A549 (cell line): Measurements from ENCODE around the gene FAM107A. TPM values are rescaled to one million over a fixed set of nuclear protein-coding genes. Genes with fewer than 3 reads are reported as not detected.

ENCODE experiments used
- ATAC-seq, 2 experiments: fragments of 200-7000 bp in 1 of 2; fragments of >200 bp in 1 of 2; cut with Nextera tagmentation in 1 of 2; cut with Tn5 transposase in 1 of 2; 3 replicates each; pipeline versions ENCODE4 v1.8.0 to v1.9.1; 2018 to 2020; ENCODE audit warnings: mild to moderate bottlenecking in 1 of 2, moderate library complexity in 1 of 2
- CTCF ChIA-PET: fragments of 300-600 bp; sonication (Branson Sonifier 250); formaldehyde crosslinking; extraction: SDS; loops from one replicate; lab custom pipeline; 2021; ENCODE audit warnings: antibody characterized with exemption, inconsistent platforms; lab: Yijun Ruan, JAX
- POLR2A ChIA-PET: fragments of 350-600 bp; formaldehyde crosslinking; extraction: SDS; loops from one replicate; lab custom pipeline; 2021; ENCODE audit warnings: antibody characterized with exemption, inconsistent platforms; lab: Yijun Ruan, JAX
- DNase-seq, 2 experiments: peaks; one replicate each; pipeline versions ENCODE4 v3.0.0 to v3.0.0-alpha.2; 2011 to 2016; ENCODE audit warnings: low read depth in 1 of 2, low spot score in 1 of 2
- FAIRE-seq: peaks from 2 replicates; lab custom pipeline; 2011; peaks lifted over from hg19 to GRCh38; lab: Jason Lieb, UNC
- H3K27ac ChIP-seq, 2 experiments: fragments of >200 bp; sonication (Bioruptor Twin); formaldehyde crosslinking; 3 replicates each; pipeline ENCODE4 v1.5.1; 2016 to 2017
- H3K4me1 ChIP-seq: fragments of >200 bp; sonication (Bioruptor Twin); formaldehyde crosslinking; 3 replicates; pipeline ENCODE4 v1.6.1; 2016
- H3K4me2 ChIP-seq: fragments of >200 bp; sonication (Bioruptor Twin); formaldehyde crosslinking; 3 replicates; pipeline ENCODE4 v1.6.1; 2016
- H3K4me3 ChIP-seq: fragments of >200 bp; sonication (Bioruptor Twin); formaldehyde crosslinking; 3 replicates; pipeline ENCODE4 v1.5.1; 2016
- H3K9me3 ChIP-seq: fragments of >200 bp; sonication (Bioruptor Twin); formaldehyde crosslinking; 3 replicates; pipeline ENCODE4 v1.6.1; 2016
- CBX8 ChIP-seq: fragments of 200-600 bp; sonication (generic); IDR thresholded peaks from 2 replicates; pipeline ENCODE4 v1.6.1; 2016
- EHMT2 ChIP-seq: fragments of 200-600 bp; sonication (generic); IDR thresholded peaks from 2 replicates; pipeline ENCODE4 v1.6.1; 2016; ENCODE audit warnings: antibody characterized with exemption, low read depth, mild to moderate bottlenecking, moderate library complexity
- EP300 ChIP-seq, 2 experiments: fragments of >200 bp; sonication (Bioruptor Twin); formaldehyde crosslinking; IDR thresholded peaks; 2 replicates in 1 of 2; 3 replicates in 1 of 2; pipeline ENCODE4 v1.6.1; 2016 to 2017
- FOSL2 ChIP-seq, 2 experiments: fragments of 450-650 bp in 1 of 2; fragments of >200 bp in 1 of 2; sonication (Bioruptor Twin) in 1 of 2; formaldehyde crosslinking; IDR thresholded peaks; 2 replicates each; pipeline versions ENCODE4 v1.5.0 to v1.6.1; 2016 to 2020; ENCODE audit warnings: mild to moderate bottlenecking in 1 of 2, moderate library complexity in 1 of 2
- FOXS1 ChIP-seq: fragments of 250-450 bp; sonication (Bioruptor Pico); IDR thresholded peaks from 2 replicates; pipeline ENCODE4 v1.5.0; 2020; ENCODE audit warnings: mild to moderate bottlenecking, moderate library complexity
- GATA3 ChIP-seq: IDR thresholded peaks from 2 replicates; pipeline ENCODE4 v1.6.1; 2012; ENCODE audit warnings: borderline replicate concordance
- HDAC2 ChIP-seq: fragments of 200-600 bp; sonication (generic); IDR thresholded peaks from 2 replicates; pipeline ENCODE4 v1.6.1; 2016
- HOXA7 ChIP-seq: fragments of 250-450 bp; sonication (Bioruptor Pico); IDR thresholded peaks from 2 replicates; pipeline ENCODE4 v1.5.0; 2020; ENCODE audit warnings: mild to moderate bottlenecking, moderate library complexity
- HOXB13 ChIP-seq: fragments of 250-450 bp; sonication (Bioruptor Pico); IDR thresholded peaks from 2 replicates; pipeline ENCODE4 v1.5.0; 2020; ENCODE audit warnings: low read depth, mild to moderate bottlenecking, moderate library complexity
- JUN ChIP-seq, 2 experiments: fragments of >200 bp; sonication (Bioruptor Twin); formaldehyde crosslinking; IDR thresholded peaks; 2 replicates in 1 of 2; 3 replicates in 1 of 2; pipeline ENCODE4 v1.6.1; 2016 to 2017
- KDM1A ChIP-seq: fragments of 200-600 bp; sonication (generic); IDR thresholded peaks from 2 replicates; pipeline ENCODE4 v1.6.1; 2016; ENCODE audit warnings: low read depth, mild to moderate bottlenecking
- KDM5A ChIP-seq: fragments of 200-600 bp; sonication (generic); IDR thresholded peaks from 2 replicates; pipeline ENCODE4 v1.6.1; 2016; ENCODE audit warnings: antibody characterized with exemption, mild to moderate bottlenecking
- MAFK ChIP-seq: fragments of 450-650 bp; IDR thresholded peaks from 2 replicates; pipeline ENCODE4 v1.6.1; 2014; ENCODE audit not compliant: partially characterized antibody
- MYC ChIP-seq: IDR thresholded peaks from 2 replicates; pipeline ENCODE4 v1.6.1; 2012; ENCODE audit warnings: mild to moderate bottlenecking, inconsistent platforms, low read length, improper control_type of control experiment, borderline replicate concordance
- NR3C1 ChIP-seq: fragments of >200 bp; sonication (Bioruptor Twin); formaldehyde crosslinking; IDR thresholded peaks from 3 replicates; pipeline ENCODE4 v1.6.1; 2017
- PHF8 ChIP-seq: fragments of 200-600 bp; sonication (generic); IDR thresholded peaks from 2 replicates; pipeline ENCODE4 v1.6.1; 2016; ENCODE audit warnings: low read depth, mild to moderate bottlenecking, antibody characterized with exemption, moderate library complexity, borderline replicate concordance
- POLR2AphosphoS2 ChIP-seq: conservative IDR thresholded peaks from 2 replicates; pipeline ENCODE4 v1.6.1; 2012; ENCODE audit warnings: low read length, improper control_type of control experiment, inconsistent platforms
- RAD21 ChIP-seq, 2 experiments: fragments of >200 bp in 1 of 2; sonication (Bioruptor Twin) in 1 of 2; formaldehyde crosslinking in 1 of 2; IDR thresholded peaks in 1 of 2; conservative IDR thresholded peaks in 1 of 2; 2 replicates in 1 of 2; 3 replicates in 1 of 2; pipeline ENCODE4 v1.6.1; 2012 to 2018; ENCODE audit warnings: inconsistent platforms in 1 of 2
- RARB ChIP-seq: fragments of 250-450 bp; sonication (Bioruptor Pico); IDR thresholded peaks from 2 replicates; pipeline ENCODE4 v1.8.0; 2021; ENCODE audit warnings: mild to moderate bottlenecking, moderate library complexity
- RFX5 ChIP-seq: fragments of 450-650 bp; IDR thresholded peaks from 2 replicates; pipeline ENCODE4 v1.7.1; 2014; ENCODE audit warnings: antibody characterized with exemption, mild to moderate bottlenecking, moderate library complexity
- TFCP2L1 ChIP-seq: fragments of 250-450 bp; sonication (Bioruptor Pico); IDR thresholded peaks from 2 replicates; pipeline ENCODE4 v1.5.0; 2021; ENCODE audit warnings: mild to moderate bottlenecking
- TP53 ChIP-seq: fragments of 250-450 bp; sonication (Bioruptor Pico); IDR thresholded peaks from 2 replicates; pipeline ENCODE4 v1.5.0; 2021; ENCODE audit warnings: mild to moderate bottlenecking, moderate library complexity
- ZC3H11A ChIP-seq: fragments of 450-650 bp; IDR thresholded peaks from 2 replicates; pipeline ENCODE4 v1.6.1; 2014; ENCODE audit warnings: antibody characterized with exemption, mild to moderate bottlenecking
- ZFP36 ChIP-seq: fragments of 450-650 bp; IDR thresholded peaks from 2 replicates; pipeline ENCODE4 v1.6.1; 2014; ENCODE audit warnings: borderline replicate concordance; ENCODE audit not compliant: partially characterized antibody
- ZNF302 ChIP-seq: fragments of 250-450 bp; sonication (Bioruptor Pico); IDR thresholded peaks from 2 replicates; pipeline ENCODE4 v1.9.0; 2021; ENCODE audit warnings: inconsistent platforms, mild to moderate bottlenecking, moderate library complexity
- ZSCAN20 ChIP-seq: fragments of 250-450 bp; sonication (Bioruptor Pico); IDR thresholded peaks from 2 replicates; pipeline ENCODE4 v1.8.0; 2022; ENCODE audit warnings: mild to moderate bottlenecking, moderate library complexity
- WGBS: methylation state at CpG from one replicate; pipeline ENCODE4 v1.1.6; 2017; ENCODE audit errors: missing lambda C conversion rate; 5-methylcytosine and 5-hydroxymethylcytosine counted together
- polyA plus RNA-seq, 4 experiments: library from polyadenylated mRNA; depleted of rRNA in 3 of 4; stranded (reverse); fragments of >200 nt; fragmentation: RNase III in 1 of 4; extraction: RNeasy Plus Mini Kit Qiagen cat#74134 plus additional on column Dnase treatment in 1 of 4; gene quantifications; 2 replicates in 3 of 4; 3 replicates in 1 of 4; pipeline ENCODE4 v1.2.3, GENCODE V29; 2011 to 2017
- TF ChIP-seq, protein P1 (sequence below): IDR thresholded peaks from 2 replicates; pipeline ENCODE4 v1.6.1; 2012
- TF ChIP-seq, protein P2 (sequence below): fragments of >200 bp; sonication (Bioruptor Twin); formaldehyde crosslinking; IDR thresholded peaks from 3 replicates; pipeline ENCODE4 v1.5.1; 2016
- TF ChIP-seq, protein P3 (sequence below): fragments of 250-450 bp; sonication (Bioruptor Pico); IDR thresholded peaks from 2 replicates; pipeline ENCODE4 v1.5.0; 2020; ENCODE audit warnings: low read depth, mild to moderate bottlenecking, moderate library complexity
- TF ChIP-seq, protein P4 (sequence below): fragments of >200 bp; sonication (Bioruptor Twin); formaldehyde crosslinking; IDR thresholded peaks from 2 replicates; pipeline ENCODE4 v1.6.1; 2016
- TF ChIP-seq, protein P5 (sequence below): IDR thresholded peaks from 2 replicates; pipeline ENCODE4 v1.6.1; 2012; ENCODE audit warnings: low read depth, borderline replicate concordance
- TF ChIP-seq, protein P6 (sequence below): fragments of >200 bp; sonication (Bioruptor Twin); formaldehyde crosslinking; IDR thresholded peaks from 3 replicates; pipeline ENCODE4 v1.6.1; 2016

The FAM107A gene
- polyA plus RNA-seq, 2 of the 4 experiments (the other 2 are of a cell fraction) = 0.04 TPM; not detected in 1

DNA sequence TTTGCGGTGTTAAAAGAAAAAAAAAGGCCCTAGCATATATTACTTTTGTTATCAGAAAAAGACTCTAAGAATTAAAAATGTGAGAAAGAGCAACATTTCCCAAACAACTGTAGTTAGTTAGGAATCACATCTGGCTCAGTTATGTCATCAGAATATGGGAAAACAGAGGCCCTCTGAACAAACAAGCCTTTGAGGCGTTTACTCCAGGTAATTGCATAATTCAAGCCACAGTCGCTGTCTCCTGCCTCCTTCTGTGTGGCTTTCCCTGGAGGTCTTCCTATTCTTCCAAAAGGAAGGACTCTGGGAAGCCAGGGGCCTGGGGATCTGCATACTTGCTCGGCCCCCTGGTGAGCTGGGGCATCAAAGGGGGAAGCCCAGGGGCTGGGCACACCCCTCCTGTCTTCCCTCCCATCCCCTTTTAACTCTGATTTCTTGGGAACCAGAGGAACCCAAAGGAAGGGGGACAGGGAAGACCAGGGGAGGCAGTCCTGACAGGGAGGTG, 3.7 kb upstream of the FAM107A start:
- ChIA-PET POLR2A (no interaction called here), CTCF (interaction anchor here (1.9 kb wide), 1 partner anchor 13 kb away, joined by 10 read pairs; no protein-coding TSS in a partner anchor)
- DNase-seq (no peak), ATAC-seq (no peak), FAIRE-seq (no peak)
- TF ChIP-seq MYC (no peak), RARB (no peak), HOXB13 (CRISPR knock-in tag) (no peak), RAD21 (conservative IDR thresholded peaks at IDR 0.05 in 1 of 2, IDR thresholded peaks at IDR 0.05 in 1 of 2) (no peak), POLR2AphosphoS2 (no peak), KDM5A (no peak), HOXA7 (no peak), ZNF302 (CRISPR knock-in tag) (no peak), ZSCAN20 (CRISPR knock-in tag) (no peak), FOSL2 (IDR thresholded peaks at IDR 0.05) (no peak), FOSL2 (CRISPR knock-in tag; IDR thresholded peaks at IDR 0.05) (no peak), ZFP36 (no peak), TFCP2L1 (CRISPR knock-in tag) (no peak)
- TF ChIP-seq, protein P1, sequence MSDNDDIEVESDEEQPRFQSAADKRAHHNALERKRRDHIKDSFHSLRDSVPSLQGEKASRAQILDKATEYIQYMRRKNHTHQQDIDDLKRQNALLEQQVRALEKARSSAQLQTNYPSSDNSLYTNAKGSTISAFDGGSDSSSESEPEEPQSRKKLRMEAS = no peak
- TF ChIP-seq, protein P2, sequence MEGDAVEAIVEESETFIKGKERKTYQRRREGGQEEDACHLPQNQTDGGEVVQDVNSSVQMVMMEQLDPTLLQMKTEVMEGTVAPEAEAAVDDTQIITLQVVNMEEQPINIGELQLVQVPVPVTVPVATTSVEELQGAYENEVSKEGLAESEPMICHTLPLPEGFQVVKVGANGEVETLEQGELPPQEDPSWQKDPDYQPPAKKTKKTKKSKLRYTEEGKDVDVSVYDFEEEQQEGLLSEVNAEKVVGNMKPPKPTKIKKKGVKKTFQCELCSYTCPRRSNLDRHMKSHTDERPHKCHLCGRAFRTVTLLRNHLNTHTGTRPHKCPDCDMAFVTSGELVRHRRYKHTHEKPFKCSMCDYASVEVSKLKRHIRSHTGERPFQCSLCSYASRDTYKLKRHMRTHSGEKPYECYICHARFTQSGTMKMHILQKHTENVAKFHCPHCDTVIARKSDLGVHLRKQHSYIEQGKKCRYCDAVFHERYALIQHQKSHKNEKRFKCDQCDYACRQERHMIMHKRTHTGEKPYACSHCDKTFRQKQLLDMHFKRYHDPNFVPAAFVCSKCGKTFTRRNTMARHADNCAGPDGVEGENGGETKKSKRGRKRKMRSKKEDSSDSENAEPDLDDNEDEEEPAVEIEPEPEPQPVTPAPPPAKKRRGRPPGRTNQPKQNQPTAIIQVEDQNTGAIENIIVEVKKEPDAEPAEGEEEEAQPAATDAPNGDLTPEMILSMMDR = no peak
- TF ChIP-seq, protein P3, sequence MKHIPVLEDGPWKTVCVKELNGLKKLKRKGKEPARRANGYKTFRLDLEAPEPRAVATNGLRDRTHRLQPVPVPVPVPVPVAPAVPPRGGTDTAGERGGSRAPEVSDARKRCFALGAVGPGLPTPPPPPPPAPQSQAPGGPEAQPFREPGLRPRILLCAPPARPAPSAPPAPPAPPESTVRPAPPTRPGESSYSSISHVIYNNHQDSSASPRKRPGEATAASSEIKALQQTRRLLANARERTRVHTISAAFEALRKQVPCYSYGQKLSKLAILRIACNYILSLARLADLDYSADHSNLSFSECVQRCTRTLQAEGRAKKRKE (CRISPR knock-in tag) = no peak
- TF ChIP-seq, protein P4, sequence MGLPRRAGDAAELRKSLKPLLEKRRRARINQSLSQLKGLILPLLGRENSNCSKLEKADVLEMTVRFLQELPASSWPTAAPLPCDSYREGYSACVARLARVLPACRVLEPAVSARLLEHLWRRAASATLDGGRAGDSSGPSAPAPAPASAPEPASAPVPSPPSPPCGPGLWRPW = no peak
- Histone ChIP-seq H3K4me1 (peaks cover 11% of the 10 kb centered on the region; the same call in 1 of the 3 replicates), H3K27ac (no peak overlapping the region), H3K9me3 (no peaks in the 10 kb centered on the region), H3K4me3 (no peak overlapping the region), H3K4me2 (no peak overlapping the region)
- WGBS = 45% methylated on average over 4 of the region's 4 CpGs

DNA sequence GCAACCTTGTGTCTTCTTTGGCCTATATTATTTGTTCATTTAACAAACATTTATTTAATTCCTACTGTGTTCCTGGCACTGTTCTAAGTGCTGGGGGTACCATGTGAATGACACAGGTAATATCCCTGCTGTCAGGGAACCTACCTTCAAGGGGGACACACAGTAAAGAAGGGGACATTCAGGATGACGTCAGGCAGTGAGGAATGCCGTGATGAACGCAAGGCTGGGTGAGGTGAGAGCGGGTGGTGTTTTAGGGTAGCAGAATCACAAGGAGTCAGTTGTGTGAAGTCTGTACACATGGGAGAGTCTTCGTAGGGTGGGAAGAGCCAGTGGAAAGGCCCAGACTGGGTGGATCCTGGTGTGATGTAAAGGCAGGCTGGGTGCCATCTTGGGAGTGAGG, 1.7 kb upstream of the FAM107A start:
- no peak for FAIRE-seq

More for the DNA sequence above, 1.7 kb upstream of the FAM107A start:
- CTCF ChIA-PET = interaction anchor here (0.7 to 2.4 kb wide), 3 partner anchors 9 to 51 kb away, joined by 4 to 6 read pairs (median 5); no protein-coding TSS in a partner anchor
- Histone ChIP-seq H3K4me1 (peaks cover 6% of the 10 kb centered on the region; the same call in 1 of the 3 replicates), H3K4me2 (no peak overlapping the region), H3K9me3 (no peaks in the 10 kb centered on the region), H3K27ac (no peak overlapping the region), H3K4me3 (no peak overlapping the region)
- POLR2A ChIA-PET = no interaction called here
- no peak for DNase-seq
- TF ChIP-seq ZFP36 = no peak
- TF ChIP-seq FOXS1 (CRISPR knock-in tag) = no peak
- TF ChIP-seq EP300 (IDR thresholded peaks at IDR 0.05) = no peak
- no peak for TF ChIP-seq NR3C1
- no peak for TF ChIP-seq PHF8
- TF ChIP-seq, protein P5, sequence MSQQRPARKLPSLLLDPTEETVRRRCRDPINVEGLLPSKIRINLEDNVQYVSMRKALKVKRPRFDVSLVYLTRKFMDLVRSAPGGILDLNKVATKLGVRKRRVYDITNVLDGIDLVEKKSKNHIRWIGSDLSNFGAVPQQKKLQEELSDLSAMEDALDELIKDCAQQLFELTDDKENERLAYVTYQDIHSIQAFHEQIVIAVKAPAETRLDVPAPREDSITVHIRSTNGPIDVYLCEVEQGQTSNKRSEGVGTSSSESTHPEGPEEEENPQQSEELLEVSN = no peak
- no peak for TF ChIP-seq TP53 (CRISPR knock-in tag)
- no peak for TF ChIP-seq JUN (IDR thresholded peaks at IDR 0.05)
- TF ChIP-seq RAD21 (conservative IDR thresholded peaks at IDR 0.05 in 1 of 2, IDR thresholded peaks at IDR 0.05 in 1 of 2) = no peak
- TF ChIP-seq KDM1A = no peak
- no peak for TF ChIP-seq RFX5
- TF ChIP-seq GATA3 = no peak
- TF ChIP-seq ZC3H11A = no peak
- no peak for TF ChIP-seq KDM5A
- TF ChIP-seq MAFK = no peak
- no peak for TF ChIP-seq EHMT2
- TF ChIP-seq, protein P6, sequence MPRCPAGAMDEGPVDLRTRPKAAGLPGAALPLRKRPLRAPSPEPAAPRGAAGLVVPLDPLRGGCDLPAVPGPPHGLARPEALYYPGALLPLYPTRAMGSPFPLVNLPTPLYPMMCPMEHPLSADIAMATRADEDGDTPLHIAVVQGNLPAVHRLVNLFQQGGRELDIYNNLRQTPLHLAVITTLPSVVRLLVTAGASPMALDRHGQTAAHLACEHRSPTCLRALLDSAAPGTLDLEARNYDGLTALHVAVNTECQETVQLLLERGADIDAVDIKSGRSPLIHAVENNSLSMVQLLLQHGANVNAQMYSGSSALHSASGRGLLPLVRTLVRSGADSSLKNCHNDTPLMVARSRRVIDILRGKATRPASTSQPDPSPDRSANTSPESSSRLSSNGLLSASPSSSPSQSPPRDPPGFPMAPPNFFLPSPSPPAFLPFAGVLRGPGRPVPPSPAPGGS = no peak
- TF ChIP-seq HDAC2 = no peak
- no peak for TF ChIP-seq CBX8
- 79% methylated on average over 5 of the region's 5 CpGs for WGBS
- ATAC-seq = no peak
